ENCODE results near the gene KRT76.

KRT76 gene

GRCh38 chr12:52774629-52775250 lies 2.4 kb downstream of the KRT76 start:
- Histone ChIP-seq H3K27me3 (ENCODE audit: insufficient read depth, low read depth, severe bottlenecking) (peaks cover 90% of the 10 kb centered on the region), H3K36me3 (no peaks in the 10 kb centered on the region), H3K27ac (no peak overlapping the region), H3K4me3 (ENCODE audit: low read depth, low read length) (no peak overlapping the region), H3K9me3 (ENCODE audit: severe bottlenecking) (no peaks in the 10 kb centered on the region)
- TF ChIP-seq CTCF (IDR thresholded peaks at IDR 0.05; ENCODE audit: low read depth, low read length), result no peak
- no peak for DNase-seq

- TF ChIP-seq CTCF (IDR thresholded peaks at IDR 0.05; ENCODE audit: low read depth, low read length), result no peak
- Histone ChIP-seq H3K4me3 (ENCODE audit: low read depth, low read length) (no peak overlapping the region), H3K9me3 (ENCODE audit: severe bottlenecking) (no peaks in the 10 kb centered on the region), H3K27me3 (ENCODE audit: insufficient read depth, low read depth, severe bottlenecking) (peaks cover 91% of the 10 kb centered on the region), H3K36me3 (no peaks in the 10 kb centered on the region), H3K27ac (no peak overlapping the region)
- no peak for DNase-seq
Observed at GRCh38 chr12:52772772-52773171, 4.4 kb downstream of the KRT76 start.

- TF ChIP-seq CTCF (IDR thresholded peaks at IDR 0.05; ENCODE audit: low read depth, low read length), result no peak
- H3K36me3 ChIP-seq, result no peaks in the 10 kb centered on the region
- H3K4me3 ChIP-seq (ENCODE audit: low read depth, low read length), result no peak overlapping the region
- DNase-seq, result no peak
- no peaks in the 10 kb centered on the region for H3K9me3 ChIP-seq (ENCODE audit: severe bottlenecking)
- H3K27ac ChIP-seq, result no peak overlapping the region
- H3K27me3 ChIP-seq (ENCODE audit: insufficient read depth, low read depth, severe bottlenecking), result peaks cover 85% of the 10 kb centered on the region
Observed at GRCh38 chr12:52772188-52772587, 5.0 kb downstream of the KRT76 start.

GRCh38 chr12:52771505-52771904 lies 5.6 kb downstream of the KRT76 start:
- Histone ChIP-seq H3K27ac (no peak overlapping the region), H3K36me3 (no peaks in the 10 kb centered on the region), H3K9me3 (ENCODE audit: severe bottlenecking) (no peaks in the 10 kb centered on the region), H3K27me3 (ENCODE audit: insufficient read depth, low read depth, severe bottlenecking) (peaks cover 87% of the 10 kb centered on the region), H3K4me3 (ENCODE audit: low read depth, low read length) (no peak overlapping the region)
- TF ChIP-seq CTCF (IDR thresholded peaks at IDR 0.05; ENCODE audit: low read depth, low read length), result no peak
- no peak for DNase-seq

GRCh38 chr12:52771088-52771487 lies 6.1 kb downstream of the KRT76 start:
- TF ChIP-seq CTCF (IDR thresholded peaks at IDR 0.05; ENCODE audit: low read depth, low read length), result no peak
- no peak overlapping the region for H3K4me3 ChIP-seq (ENCODE audit: low read depth, low read length)
- no peak overlapping the region for H3K27ac ChIP-seq
- no peaks in the 10 kb centered on the region for H3K36me3 ChIP-seq
- H3K9me3 ChIP-seq (ENCODE audit: severe bottlenecking), result no peaks in the 10 kb centered on the region
- H3K27me3 ChIP-seq (ENCODE audit: insufficient read depth, low read depth, severe bottlenecking), result peaks cover 86% of the 10 kb centered on the region
- no peak for DNase-seq

GRCh38 chr12:52769946-52770345 lies 7.2 kb downstream of the KRT76 start:
- no peak overlapping the region for H3K4me3 ChIP-seq (ENCODE audit: low read depth, low read length)
- TF ChIP-seq CTCF (IDR thresholded peaks at IDR 0.05; ENCODE audit: low read depth, low read length), result no peak
- DNase-seq, result no peak
- no peaks in the 10 kb centered on the region for H3K9me3 ChIP-seq (ENCODE audit: severe bottlenecking)
- no peak overlapping the region for H3K27ac ChIP-seq
- no peaks in the 10 kb centered on the region for H3K36me3 ChIP-seq
- H3K27me3 ChIP-seq (ENCODE audit: insufficient read depth, low read depth, severe bottlenecking), result peaks cover 87% of the 10 kb centered on the region
